Keratinocyte (primary cell): ENCODE results near the gene MCOLN3. TPM values are rescaled to one million over a fixed set of nuclear protein-coding genes. Genes with fewer than 3 reads are reported as not detected.

ENCODE experiments used
- DNase-seq: peaks from one replicate; pipeline ENCODE4 v3.0.0-alpha.2; 2011; ENCODE audit warnings: low read depth, missing footprints, low spot score
- FAIRE-seq: peaks from 2 replicates; lab custom pipeline; 2011; peaks lifted over from hg19 to GRCh38; lab: Jason Lieb, UNC
- H2AFZ ChIP-seq: 2 replicates; pipeline ENCODE4 v1.6.0; 2012; ENCODE audit warnings: low read length, control low read depth, inconsistent platforms; ENCODE audit not compliant: control insufficient read depth
- H3K27ac ChIP-seq: 2 replicates; pipeline ENCODE4 v1.5.1; 2011; ENCODE audit warnings: low read length; ENCODE audit not compliant: control insufficient read depth, insufficient read depth
- H3K27me3 ChIP-seq: 3 replicates; pipeline ENCODE4 v1.6.0; 2011; ENCODE audit warnings: low read length; ENCODE audit not compliant: control insufficient read depth, insufficient read depth; ENCODE audit errors: extremely low read depth
- H3K36me3 ChIP-seq, 2 experiments: 2 replicates in 1 of 2; 3 replicates in 1 of 2; pipeline ENCODE4 v1.5.1; 2011; ENCODE audit warnings: low read length in 2 of 2, mild to moderate bottlenecking in 1 of 2; ENCODE audit not compliant: control insufficient read depth in 2 of 2, insufficient read depth in 2 of 2; ENCODE audit errors: extremely low read depth in 1 of 2
- H3K4me1 ChIP-seq: 3 replicates; pipeline ENCODE4 v1.5.1; 2011; ENCODE audit warnings: low read length; ENCODE audit not compliant: control insufficient read depth, insufficient read depth; ENCODE audit errors: extremely low read depth
- H3K4me2 ChIP-seq: 3 replicates; pipeline ENCODE4 v1.6.0; 2011; ENCODE audit warnings: low read depth, low read length; ENCODE audit not compliant: control insufficient read depth, insufficient read depth; ENCODE audit errors: extremely low read depth
- H3K4me3 ChIP-seq, 3 experiments: fragments of 200-600 bp in 1 of 3; sonication (generic) in 1 of 3; 2 replicates in 2 of 3; 3 replicates in 1 of 3; pipeline ENCODE4 v1.5.1; 2011 to 2016; ENCODE audit warnings: low read length in 3 of 3, mild to moderate bottlenecking in 3 of 3, control low read depth in 2 of 3, inconsistent platforms in 1 of 3, low read depth in 1 of 3, mixed read lengths in 1 of 3, mixed run types in 1 of 3, moderate library complexity in 1 of 3; ENCODE audit not compliant: control insufficient read depth in 2 of 3, insufficient read depth in 2 of 3; ENCODE audit errors: extremely low read depth in 1 of 3
- H3K79me2 ChIP-seq: 2 replicates; pipeline ENCODE4 v1.6.0; 2012; ENCODE audit warnings: low read length; ENCODE audit not compliant: control insufficient read depth, insufficient read depth
- H3K9ac ChIP-seq: 3 replicates; pipeline ENCODE4 v1.6.0; 2011; ENCODE audit warnings: low read length; ENCODE audit not compliant: control insufficient read depth, insufficient read depth; ENCODE audit errors: extremely low read depth
- H3K9me1 ChIP-seq: 3 replicates; pipeline ENCODE4 v1.6.0; 2011; ENCODE audit warnings: low read length; ENCODE audit not compliant: control insufficient read depth, insufficient read depth; ENCODE audit errors: extremely low read depth
- H3K9me3 ChIP-seq: 2 replicates; pipeline ENCODE4 v1.5.1; 2012; ENCODE audit warnings: low read depth, low read length; ENCODE audit not compliant: control insufficient read depth
- H4K20me1 ChIP-seq: 3 replicates; pipeline ENCODE4 v1.6.0; 2011; ENCODE audit warnings: low read length; ENCODE audit not compliant: control insufficient read depth, insufficient read depth; ENCODE audit errors: extremely low read depth
- CTCF ChIP-seq, 3 experiments: IDR thresholded peaks in 1 of 3; conservative IDR thresholded peaks in 1 of 3; optimal IDR thresholded peaks in 1 of 3; 2 replicates in 2 of 3; 3 replicates in 1 of 3; pipeline versions ENCODE3 to v1.5.1; 2011; ENCODE audit warnings: low read length in 3 of 3, mild to moderate bottlenecking in 3 of 3, moderate library complexity in 2 of 3, control low read depth in 1 of 3, inconsistent platforms in 1 of 3; ENCODE audit not compliant: insufficient read depth in 2 of 3; ENCODE audit errors: extremely low read depth in 1 of 3
- EZH2 ChIP-seq: IDR thresholded peaks from one replicate; pipeline ENCODE4 v1.6.1; 2012; ENCODE audit warnings: inconsistent platforms, mild to moderate bottlenecking, low read length, moderate library complexity
- dilution Hi-C: fragments of 300-500 bp; cut with MboI; formaldehyde crosslinking; loops from one replicate; pipeline ENCODE4 v1.7.0; 2020; ENCODE audit warnings: low sequenced_read_pairs; ENCODE audit not compliant: extremely low pct_ligation_motif_present
- polyA plus RNA-seq, 5 experiments: library from polyadenylated mRNA; depleted of rRNA in 3 of 5; stranded (reverse) in 3 of 5; stranded (forward) in 1 of 5; unstranded in 1 of 5; fragments of >200 nt; gene quantifications; 1 replicate in 1 of 5; 2 replicates in 3 of 5; 3 replicates in 1 of 5; pipeline versions ENCODE4 v1.2.1 to v1.2.3, GENCODE V29; 2011 to 2012; ENCODE audit warnings: missing spikeins in 2 of 5, low read depth in 1 of 5, low replicate concordance in 1 of 5

Gene MCOLN3
- polyA plus RNA-seq, 1 donor (not counting 4 experiments of a cell fraction or from before 2014, with no cell fraction given), result 15.4 TPM

- FAIRE-seq, result no peak
- no peaks in the 10 kb centered on the region for H3K9me1 ChIP-seq
- no peak for DNase-seq
- H4K20me1 ChIP-seq, result no peaks in the 10 kb centered on the region
- dilution Hi-C loops, result no loop called here
- no peaks in the 10 kb centered on the region for H3K79me2 ChIP-seq
- H3K4me3 ChIP-seq, result no peak overlapping the region
- H3K9ac ChIP-seq, result no peak overlapping the region
- no peak overlapping the region for H3K4me2 ChIP-seq
- no peak overlapping the region for H2AFZ ChIP-seq
- H3K27ac ChIP-seq, result no peak overlapping the region
- H3K4me1 ChIP-seq, result no peaks in the 10 kb centered on the region
- H3K9me3 ChIP-seq, result no peaks in the 10 kb centered on the region
- TF ChIP-seq EZH2 (no peak), CTCF (optimal IDR thresholded peaks at IDR 0.05 in 1 of 3, IDR thresholded peaks at IDR 0.05 in 1 of 3, conservative IDR thresholded peaks at IDR 0.05 in 1 of 3; ENCODE audit: extremely low read depth in 1 of 3, insufficient read depth in 2 of 3, low read length in 3 of 3) (no peak)
- no peaks in the 10 kb centered on the region for H3K27me3 ChIP-seq
- no peaks in the 10 kb centered on the region for H3K36me3 ChIP-seq
These were observed 15.1 kb downstream of the MCOLN3 start for GRCh38 chr1:85033221-85033620.

DNA sequence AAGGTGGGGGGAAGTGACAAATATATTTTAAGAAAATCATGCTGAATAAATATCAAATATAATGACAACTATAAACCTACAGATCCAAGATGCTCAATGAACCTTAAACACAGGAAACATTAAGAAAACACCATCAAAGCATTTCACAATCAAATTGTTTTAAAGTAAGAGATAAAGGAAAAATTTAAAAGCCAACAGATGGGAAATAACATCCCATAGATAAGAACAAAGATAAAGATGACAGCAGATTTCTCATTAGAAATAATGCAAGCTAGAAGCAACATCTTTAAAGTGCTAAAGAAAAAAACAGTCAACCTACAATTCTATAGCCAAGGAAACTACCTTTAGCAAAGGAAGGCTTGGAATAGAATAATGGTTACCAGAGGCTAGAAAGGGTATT, 17.8 kb downstream of the MCOLN3 start:
- H2AFZ ChIP-seq, result no peak overlapping the region
- H3K36me3 ChIP-seq, result no peaks in the 10 kb centered on the region
- no peak overlapping the region for H3K4me2 ChIP-seq
- dilution Hi-C loops, result no loop called here
- H3K9ac ChIP-seq, result no peak overlapping the region
- FAIRE-seq (no peak), DNase-seq (no peak)
- no peaks in the 10 kb centered on the region for H3K27me3 ChIP-seq
- no peak overlapping the region for H3K27ac ChIP-seq
- no peak for TF ChIP-seq EZH2
- TF ChIP-seq CTCF (optimal IDR thresholded peaks at IDR 0.05 in 1 of 3, IDR thresholded peaks at IDR 0.05 in 1 of 3, conservative IDR thresholded peaks at IDR 0.05 in 1 of 3; ENCODE audit: extremely low read depth in 1 of 3, insufficient read depth in 2 of 3, low read length in 3 of 3), result no peak
- H3K9me3 ChIP-seq, result no peaks in the 10 kb centered on the region
- no peak overlapping the region for H3K4me3 ChIP-seq
- no peaks in the 10 kb centered on the region for H3K4me1 ChIP-seq
- no peaks in the 10 kb centered on the region for H3K9me1 ChIP-seq
- no peaks in the 10 kb centered on the region for H4K20me1 ChIP-seq
- no peaks in the 10 kb centered on the region for H3K79me2 ChIP-seq
